Breast epithelium (tissue), 3 donors: ENCODE results near the gene CHM.

ENCODE experiments used
- POLR2AphosphoS5 ChIP-seq, 3 donors: sonication (generic); formaldehyde crosslinking; IDR thresholded peaks; one replicate each; pipeline ENCODE4 v1.6.1; 2017; ENCODE audit warnings: antibody characterized with exemption in 3 of 3
- TF ChIP-seq, protein P1 (sequence below), 3 donors: fragments of 450-650 bp; IDR thresholded peaks; one replicate each; pipeline ENCODE4 v1.5.1; 2016 to 2017; ENCODE audit warnings: antibody characterized with exemption in 3 of 3, mild to moderate bottlenecking in 3 of 3, moderate library complexity in 3 of 3

DNA sequence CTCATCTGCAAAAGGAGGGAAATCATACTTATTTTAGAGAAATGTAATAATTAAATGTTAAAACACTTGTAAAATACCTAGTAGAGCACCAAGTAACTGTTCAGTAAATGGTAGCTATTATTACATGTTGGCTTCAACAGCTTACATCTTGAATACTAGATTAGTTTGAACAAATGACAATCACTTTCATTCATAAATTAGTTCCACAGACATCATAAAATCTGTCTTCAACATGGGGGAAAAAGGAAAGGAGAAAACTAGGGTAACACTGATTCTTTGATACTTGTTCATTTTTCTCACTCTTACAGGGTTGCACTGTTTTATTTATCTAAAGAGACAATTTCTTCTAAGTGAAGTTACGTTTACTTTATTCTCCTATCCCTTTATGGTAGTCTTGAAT is 51.7 kb downstream of the CHM start:
- TF ChIP-seq, protein P1, sequence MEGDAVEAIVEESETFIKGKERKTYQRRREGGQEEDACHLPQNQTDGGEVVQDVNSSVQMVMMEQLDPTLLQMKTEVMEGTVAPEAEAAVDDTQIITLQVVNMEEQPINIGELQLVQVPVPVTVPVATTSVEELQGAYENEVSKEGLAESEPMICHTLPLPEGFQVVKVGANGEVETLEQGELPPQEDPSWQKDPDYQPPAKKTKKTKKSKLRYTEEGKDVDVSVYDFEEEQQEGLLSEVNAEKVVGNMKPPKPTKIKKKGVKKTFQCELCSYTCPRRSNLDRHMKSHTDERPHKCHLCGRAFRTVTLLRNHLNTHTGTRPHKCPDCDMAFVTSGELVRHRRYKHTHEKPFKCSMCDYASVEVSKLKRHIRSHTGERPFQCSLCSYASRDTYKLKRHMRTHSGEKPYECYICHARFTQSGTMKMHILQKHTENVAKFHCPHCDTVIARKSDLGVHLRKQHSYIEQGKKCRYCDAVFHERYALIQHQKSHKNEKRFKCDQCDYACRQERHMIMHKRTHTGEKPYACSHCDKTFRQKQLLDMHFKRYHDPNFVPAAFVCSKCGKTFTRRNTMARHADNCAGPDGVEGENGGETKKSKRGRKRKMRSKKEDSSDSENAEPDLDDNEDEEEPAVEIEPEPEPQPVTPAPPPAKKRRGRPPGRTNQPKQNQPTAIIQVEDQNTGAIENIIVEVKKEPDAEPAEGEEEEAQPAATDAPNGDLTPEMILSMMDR (IDR thresholded peaks at IDR 0.05): no peak
- TF ChIP-seq POLR2AphosphoS5 (IDR thresholded peaks at IDR 0.05): no peak
